Esophagus muscularis mucosa (tissue), 4 donors: ENCODE data around the gene NDUFA6.
"Not testable (repeated sequence)": the region's sequence is repeated elsewhere in the genome, so short reads cannot be mapped to it uniquely, and the experiment has no call there.

ENCODE experiments used
- CTCF ChIP-seq, 3 experiments: fragments of 200-600 bp in 2 of 3; fragments of 450-650 bp in 1 of 3; sonication (generic) in 2 of 3; IDR thresholded peaks; one replicate each; pipeline ENCODE4 v1.5.1; 2017 to 2019; ENCODE audit warnings: antibody characterized with exemption in 3 of 3, mild to moderate bottlenecking in 2 of 3, moderate library complexity in 1 of 3
- EP300 ChIP-seq: sonication (generic); formaldehyde crosslinking; IDR thresholded peaks from one replicate; pipeline ENCODE4 v1.6.1; 2017; ENCODE audit warnings: antibody characterized with exemption
- POLR2A ChIP-seq: fragments of 450-650 bp; IDR thresholded peaks from one replicate; pipeline ENCODE4 v1.6.1; 2017; ENCODE audit warnings: antibody characterized with exemption, moderate library complexity, mild to moderate bottlenecking, low read depth
- POLR2AphosphoS5 ChIP-seq, 2 donors: sonication (generic); formaldehyde crosslinking; IDR thresholded peaks; one replicate each; pipeline ENCODE4 v1.6.1; 2017; ENCODE audit warnings: antibody characterized with exemption in 2 of 2

- not testable (repeated sequence) for TF ChIP-seq POLR2AphosphoS5 (IDR thresholded peaks at IDR 0.05); CTCF (IDR thresholded peaks at IDR 0.05); POLR2A; EP300
These were observed 33.0 kb upstream of the NDUFA6 start for GRCh38 chr22:42123529-42123928.
